Thyroid gland (tissue), 4 donors: ENCODE measurements around the gene SERP1. TPM values are rescaled to one million over a fixed set of nuclear protein-coding genes. Genes with fewer than 3 reads are reported as not detected.

ENCODE experiments used
- DNase-seq, 2 donors: peaks; one replicate each; pipeline ENCODE4 v3.0.0-alpha.2; 2019
- H3K27ac ChIP-seq, 3 donors: fragments of 200-600 bp; sonication (generic); 1 replicate in 2 of 3; 2 replicates in 1 of 3; pipeline ENCODE4 v1.5.1; 2016 to 2019; ENCODE audit warnings: mild to moderate bottlenecking in 1 of 3, moderate library complexity in 1 of 3
- H3K27me3 ChIP-seq: fragments of 200-600 bp; sonication (generic); one replicate; pipeline ENCODE4 v1.5.1; 2019
- H3K36me3 ChIP-seq, 2 donors: fragments of 200-600 bp; sonication (generic); one replicate each; pipeline ENCODE4 v1.5.1; 2016 to 2019
- H3K4me1 ChIP-seq, 2 donors: fragments of 200-600 bp; sonication (generic); one replicate each; pipeline ENCODE4 v1.5.1; 2017 to 2019
- H3K4me3 ChIP-seq, 3 donors: fragments of 200-600 bp; sonication (generic); replicated peaks in 1 of 3; 1 replicate in 2 of 3; 2 replicates in 1 of 3; pipeline ENCODE4 v1.5.1; 2016; ENCODE audit warnings: mild to moderate bottlenecking in 1 of 3
- H3K9me3 ChIP-seq: fragments of 200-600 bp; sonication (generic); one replicate; pipeline ENCODE4 v1.5.1; 2017
- CTCF ChIP-seq, 6 experiments: fragments of 200-600 bp in 3 of 6; fragments of 450-650 bp in 3 of 6; sonication (generic) in 3 of 6; IDR thresholded peaks; one replicate each; pipeline ENCODE4 v1.5.1; 2016 to 2019; ENCODE audit warnings: antibody characterized with exemption in 6 of 6, mild to moderate bottlenecking in 2 of 6, inconsistent platforms in 1 of 6, moderate library complexity in 1 of 6
- POLR2A ChIP-seq, 2 donors: fragments of 450-650 bp; IDR thresholded peaks; one replicate each; pipeline ENCODE4 v1.6.1; 2017; ENCODE audit warnings: antibody characterized with exemption in 2 of 2, mild to moderate bottlenecking in 2 of 2, moderate library complexity in 1 of 2
- WGBS, 2 donors: methylation state at CpG; one replicate each; pipeline ENCODE4 v1.1.5; 2017; 5-methylcytosine and 5-hydroxymethylcytosine counted together
- intact Hi-C: fragments of 100-400 bp; cut with DNase I; formaldehyde crosslinking; loops from one replicate; pipeline ENCODE4 v1.15.1; 2023
- total RNA-seq, 4 donors: library from RNA; depleted of rRNA; stranded (reverse); fragments of >200 nt; gene quantifications; one replicate each; pipeline ENCODE4 v1.2.3, GENCODE V29; 2016

Gene SERP1
- total RNA-seq, 4 donors from 2014 or later: 146 to 355 (median 270) TPM

- TF ChIP-seq CTCF (IDR thresholded peaks at IDR 0.05) (no peak), POLR2A (IDR thresholded peaks at IDR 0.05) (no peak)
- DNase-seq: no peak
- Histone ChIP-seq H3K36me3 (peaks cover 17% of the 10 kb centered on the region in 2 donors), H3K27ac (no peak overlapping the region), H3K9me3 (no peaks in the 10 kb centered on the region), H3K27me3 (no peaks in the 10 kb centered on the region), H3K4me3 (no peak overlapping the region), H3K4me1 (no peaks in the 10 kb centered on the region)
- intact Hi-C loops: no loop called here
- WGBS, 2 donors: 74 to 90% methylated on average over 1 of the region's 1 CpG
Observed at GRCh38 chr3:150583028-150583427, 36.7 kb upstream of the SERP1 start.

- H3K4me1 ChIP-seq: no peaks in the 10 kb centered on the region
- intact Hi-C loops: no loop called here
- TF ChIP-seq POLR2A (IDR thresholded peaks at IDR 0.05) (no peak), CTCF (IDR thresholded peaks at IDR 0.05) (no peak)
- no peaks in the 10 kb centered on the region for H3K9me3 ChIP-seq
- DNase-seq: no peak
- WGBS, 2 donors: 84 to 89% methylated on average over 2 of the region's 2 CpGs
- H3K27me3 ChIP-seq: no peaks in the 10 kb centered on the region
- H3K36me3 ChIP-seq: peaks cover 17% of the 10 kb centered on the region in 2 donors
- no peak overlapping the region for H3K4me3 ChIP-seq
- no peak overlapping the region for H3K27ac ChIP-seq
Observed at GRCh38 chr3:150582620-150583019, 36.3 kb upstream of the SERP1 start.

- H3K36me3 ChIP-seq: peaks cover 20 to 25% of the 10 kb centered on the region in 2 donors
Observed at GRCh38 chr3:150581174-150581573, 34.9 kb upstream of the SERP1 start.

GRCh38 chr3:150577855-150578254 lies 31.6 kb upstream of the SERP1 start:
- intact Hi-C loops: no loop called here
- H3K9me3 ChIP-seq: no peaks in the 10 kb centered on the region
- H3K4me3 ChIP-seq: no peak overlapping the region
- H3K36me3 ChIP-seq: peaks cover 9 to 18% of the 10 kb centered on the region in 2 donors
- no peaks in the 10 kb centered on the region for H3K27me3 ChIP-seq
- no peak for DNase-seq
- no peaks in the 10 kb centered on the region for H3K4me1 ChIP-seq
- H3K27ac ChIP-seq: no peak overlapping the region
- TF ChIP-seq POLR2A (IDR thresholded peaks at IDR 0.05): no peak
- no peak for TF ChIP-seq CTCF (IDR thresholded peaks at IDR 0.05)
- WGBS, 2 donors: 81 to 83% methylated on average over 1 of the region's 1 CpG

More at GRCh38 chr3:150581174-150581573, 34.9 kb upstream of the SERP1 start:
- Histone ChIP-seq H3K27ac (no peak overlapping the region), H3K27me3 (no peaks in the 10 kb centered on the region), H3K9me3 (no peaks in the 10 kb centered on the region), H3K4me1 (no peaks in the 10 kb centered on the region), H3K4me3 (no peak overlapping the region)
- DNase-seq: no peak
- TF ChIP-seq CTCF (IDR thresholded peaks at IDR 0.05) (no peak), POLR2A (IDR thresholded peaks at IDR 0.05) (no peak)
- intact Hi-C loops: no loop called here

- no peak for DNase-seq
- TF ChIP-seq CTCF (IDR thresholded peaks at IDR 0.05): no peak
- TF ChIP-seq POLR2A (IDR thresholded peaks at IDR 0.05): no peak
- intact Hi-C loops: no loop called here
- Histone ChIP-seq H3K27me3 (no peaks in the 10 kb centered on the region), H3K36me3 (peaks cover 19 to 24% of the 10 kb centered on the region in 2 donors), H3K4me3 (no peak overlapping the region), H3K4me1 (no peaks in the 10 kb centered on the region), H3K9me3 (no peaks in the 10 kb centered on the region), H3K27ac (no peak overlapping the region)
- 97% methylated on average over 1 of the region's 1 CpG for WGBS, 2 donors
Observed at GRCh38 chr3:150567328-150567727, 21.0 kb upstream of the SERP1 start.
